Naive thymus-derived CD4-positive, alpha-beta T cell (primary cell): ENCODE measurements around the gene HSD3B2. TPM values are rescaled to one million over a fixed set of nuclear protein-coding genes. Genes with fewer than 3 reads are reported as not detected.

Experiments used
- ATAC-seq: fragments of 150-1000 bp; cut with Tn5 transposase; 2 replicates; pipeline ENCODE4 v1.10.0; 2021; ENCODE audit warnings: mild to moderate bottlenecking, moderate library complexity
- CTCF ChIA-PET: fragments of 350-600 bp; sonication (Branson Sonifier 250); formaldehyde crosslinking; loops from one replicate; lab custom pipeline; 2021; ENCODE audit warnings: antibody characterized with exemption; lab: Charles Lee
- POLR2A ChIA-PET: fragments of 350-600 bp; sonication (Branson Sonifier 250); formaldehyde crosslinking; loops from one replicate; lab custom pipeline; 2021; ENCODE audit warnings: antibody characterized with exemption, inconsistent platforms; lab: Charles Lee
- DNase-seq, 9 donors: peaks; one replicate each; pipeline versions ENCODE4 v3.0.0 to v3.0.0-alpha.2; 2020 to 2022; ENCODE audit warnings: mixed read lengths in 1 of 9
- H3K27ac ChIP-seq: one replicate; pipeline ENCODE4 v1.7.0; 2013; ENCODE audit warnings: mild to moderate bottlenecking, low read depth, low read length, moderate library complexity
- H3K27me3 ChIP-seq, 2 donors: one replicate each; pipeline ENCODE4 v1.7.0; 2013; ENCODE audit warnings: low read length in 2 of 2, mild to moderate bottlenecking in 2 of 2, moderate library complexity in 2 of 2; ENCODE audit not compliant: control insufficient read depth in 2 of 2, insufficient read depth in 2 of 2
- H3K36me3 ChIP-seq, 3 experiments: 1 replicate in 2 of 3; 2 replicates in 1 of 3; pipeline ENCODE4 v1.7.0; 2013; ENCODE audit warnings: low read length in 3 of 3, mild to moderate bottlenecking in 3 of 3, moderate library complexity in 1 of 3; ENCODE audit not compliant: insufficient read depth in 3 of 3, control insufficient read depth in 2 of 3
- H3K4me1 ChIP-seq, 2 donors: one replicate each; pipeline ENCODE4 v1.7.0; 2013; ENCODE audit warnings: low read length in 2 of 2, mild to moderate bottlenecking in 2 of 2, moderate library complexity in 1 of 2; ENCODE audit not compliant: control insufficient read depth in 2 of 2, insufficient read depth in 2 of 2
- H3K4me3 ChIP-seq: 2 replicates; pipeline ENCODE4 v1.7.0; 2013; ENCODE audit warnings: mild to moderate bottlenecking, low read length
- H3K9me3 ChIP-seq, 3 experiments: 1 replicate in 2 of 3; 2 replicates in 1 of 3; pipeline ENCODE4 v1.7.0; 2013; ENCODE audit warnings: low read length in 3 of 3; ENCODE audit not compliant: control insufficient read depth in 2 of 3
- H3K27ac Mint-ChIP-seq, 9 donors: one replicate each; pipeline ENCODE4 v1.8.0; 2020 to 2022; ENCODE audit warnings: mixed read lengths in 9 of 9, mild to moderate bottlenecking in 8 of 9, moderate library complexity in 5 of 9, inconsistent platforms in 2 of 9
- H3K27me3 Mint-ChIP-seq, 5 donors: one replicate each; pipeline ENCODE4 v1.8.0; 2021 to 2022; ENCODE audit warnings: mixed read lengths in 5 of 5, mild to moderate bottlenecking in 1 of 5
- H3K36me3 Mint-ChIP-seq, 5 donors: one replicate each; pipeline ENCODE4 v1.8.0; 2020 to 2022; ENCODE audit warnings: mixed read lengths in 5 of 5, mild to moderate bottlenecking in 3 of 5, inconsistent platforms in 1 of 5
- H3K4me1 Mint-ChIP-seq, 7 donors: one replicate each; pipeline ENCODE4 v1.8.0; 2020 to 2022; ENCODE audit warnings: mixed read lengths in 7 of 7, mild to moderate bottlenecking in 3 of 7, inconsistent platforms in 1 of 7
- H3K4me3 Mint-ChIP-seq, 10 donors: one replicate each; pipeline ENCODE4 v1.8.0; 2020 to 2022; ENCODE audit warnings: mild to moderate bottlenecking in 10 of 10, mixed read lengths in 10 of 10, moderate library complexity in 6 of 10, inconsistent platforms in 2 of 10
- H3K9me3 Mint-ChIP-seq, 11 donors: one replicate each; pipeline ENCODE4 v1.8.0; 2020 to 2022; ENCODE audit warnings: mixed read lengths in 11 of 11, mild to moderate bottlenecking in 4 of 11, inconsistent platforms in 1 of 11, moderate library complexity in 1 of 11
- intact Hi-C, 2 donors: fragments of 100-400 bp; cut with micrococcal nuclease; formaldehyde crosslinking; loops; one replicate each; pipeline ENCODE4 v1.15.1; 2023
- polyA plus RNA-seq, 2 donors: library from polyadenylated mRNA; unstranded; fragments of 300-500 nt; fragmentation: Illumina TruSeq; gene quantifications; one replicate each; pipeline ENCODE4 v1.2.3, GENCODE V29; 2021
- total RNA-seq, 6 experiments: library from RNA in 5 of 6; stranded (reverse) in 5 of 6; gene quantifications; 1 replicate in 5 of 6; 2 replicates in 1 of 6; pipeline ENCODE4 v1.2.3 and lab custom pipeline; 2021 to 2026

HSD3B2 gene
- total and polyA plus RNA-seq, 7 experiments from 2014 or later: not detected

- no peaks in the 10 kb centered on the region for H3K36me3 ChIP-seq
- no peak for DNase-seq
- ChIA-PET CTCF (no interaction called here), POLR2A (no interaction called here)
- no peak overlapping the region for H3K27ac Mint-ChIP-seq
- peaks cover 15 to 37% (median 21%) of the 10 kb centered on the region in 5 donors for H3K27me3 Mint-ChIP-seq
- H3K4me3 Mint-ChIP-seq: no peak overlapping the region
- no peaks in the 10 kb centered on the region for H3K36me3 Mint-ChIP-seq
- H3K27me3 ChIP-seq: no peaks in the 10 kb centered on the region
- H3K9me3 Mint-ChIP-seq: peaks cover 0 to 5% (median 0%) of the 10 kb centered on the region in 11 donors
- H3K4me1 ChIP-seq: no peaks in the 10 kb centered on the region
- H3K27ac ChIP-seq: no peak overlapping the region
- intact Hi-C loops: no loop called here
- ATAC-seq: no peak
- no peaks in the 10 kb centered on the region for H3K4me1 Mint-ChIP-seq
- no peak overlapping the region for H3K4me3 ChIP-seq
- H3K9me3 ChIP-seq: no peaks in the 10 kb centered on the region
Measured at GRCh38 chr1:119431836-119432235, 16.9 kb downstream of the HSD3B2 start.

GRCh38 chr1:119435052-119435451 is 20.1 kb downstream of the HSD3B2 start:
- Histone ChIP-seq H3K4me3 (no peak overlapping the region), H3K27ac (no peak overlapping the region), H3K27me3 (no peaks in the 10 kb centered on the region), H3K4me1 (no peaks in the 10 kb centered on the region), H3K36me3 (no peaks in the 10 kb centered on the region), H3K9me3 (no peaks in the 10 kb centered on the region)
- POLR2A ChIA-PET: no interaction called here
- intact Hi-C loops: no loop called here
- no peak overlapping the region for H3K4me3 Mint-ChIP-seq
- peaks cover 0 to 5% (median 0%) of the 10 kb centered on the region in 11 donors for H3K9me3 Mint-ChIP-seq
- no peaks in the 10 kb centered on the region for H3K4me1 Mint-ChIP-seq
- DNase-seq (no peak), ATAC-seq (no peak)
- H3K27me3 Mint-ChIP-seq: peaks cover 11 to 24% (median 16%) of the 10 kb centered on the region in 5 donors
- no peaks in the 10 kb centered on the region for H3K36me3 Mint-ChIP-seq
- CTCF ChIA-PET: no interaction called here
- H3K27ac Mint-ChIP-seq: no peak overlapping the region

- POLR2A ChIA-PET: no interaction called here
Measured at GRCh38 chr1:119438761-119439160, 23.8 kb downstream of the HSD3B2 start.

GRCh38 chr1:119440721-119441307 is 25.9 kb downstream of the HSD3B2 start:
- Histone ChIP-seq H3K27ac (no peak overlapping the region), H3K27me3 (no peaks in the 10 kb centered on the region), H3K36me3 (no peaks in the 10 kb centered on the region), H3K9me3 (no peaks in the 10 kb centered on the region), H3K4me3 (no peak overlapping the region), H3K4me1 (no peaks in the 10 kb centered on the region)
- ChIA-PET CTCF (no interaction called here), POLR2A (no interaction called here)
- H3K27ac Mint-ChIP-seq: no peak overlapping the region
- ATAC-seq (no peak), DNase-seq (no peak)
- H3K4me1 Mint-ChIP-seq: no peaks in the 10 kb centered on the region
- intact Hi-C loops: no loop called here
- peaks cover 0 to 16% (median 12%) of the 10 kb centered on the region in 5 donors for H3K27me3 Mint-ChIP-seq
- H3K4me3 Mint-ChIP-seq: no peak overlapping the region
- H3K9me3 Mint-ChIP-seq: peaks cover 0 to 4% (median 0%) of the 10 kb centered on the region in 11 donors
- no peaks in the 10 kb centered on the region for H3K36me3 Mint-ChIP-seq

More at GRCh38 chr1:119438761-119439160, 23.8 kb downstream of the HSD3B2 start:
- peaks cover 0 to 4% (median 0%) of the 10 kb centered on the region in 11 donors for H3K9me3 Mint-ChIP-seq
- H3K27me3 Mint-ChIP-seq: peaks cover 2 to 15% (median 4%) of the 10 kb centered on the region in 5 donors
- Histone ChIP-seq H3K36me3 (no peaks in the 10 kb centered on the region), H3K4me3 (no peak overlapping the region), H3K27ac (no peak overlapping the region), H3K4me1 (no peaks in the 10 kb centered on the region), H3K27me3 (no peaks in the 10 kb centered on the region), H3K9me3 (no peaks in the 10 kb centered on the region)
- CTCF ChIA-PET: no interaction called here
- no peak for ATAC-seq
- H3K4me1 Mint-ChIP-seq: no peaks in the 10 kb centered on the region
- DNase-seq: no peak
- H3K27ac Mint-ChIP-seq: no peak overlapping the region
- intact Hi-C loops: no loop called here
- H3K36me3 Mint-ChIP-seq: no peaks in the 10 kb centered on the region
- no peak overlapping the region for H3K4me3 Mint-ChIP-seq

- no peak overlapping the region for H3K4me3 Mint-ChIP-seq
- H3K9me3 Mint-ChIP-seq: peaks cover 0 to 5% (median 0%) of the 10 kb centered on the region in 11 donors
- H3K27ac ChIP-seq: no peak overlapping the region
- no peak overlapping the region for H3K27ac Mint-ChIP-seq
- no peaks in the 10 kb centered on the region for H3K36me3 Mint-ChIP-seq
- ATAC-seq (no peak), DNase-seq (no peak)
- no peaks in the 10 kb centered on the region for H3K27me3 ChIP-seq
- ChIA-PET POLR2A (no interaction called here), CTCF (no interaction called here)
- H3K27me3 Mint-ChIP-seq: peaks cover 5 to 17% (median 13%) of the 10 kb centered on the region in 5 donors
- no peaks in the 10 kb centered on the region for H3K9me3 ChIP-seq
- H3K4me3 ChIP-seq: no peak overlapping the region
- H3K36me3 ChIP-seq: no peaks in the 10 kb centered on the region
- no peaks in the 10 kb centered on the region for H3K4me1 Mint-ChIP-seq
- intact Hi-C loops: no loop called here
- H3K4me1 ChIP-seq: no peaks in the 10 kb centered on the region
Measured at GRCh38 chr1:119442756-119443155, 27.8 kb downstream of the HSD3B2 start.

GRCh38 chr1:119446321-119446720 is 31.4 kb downstream of the HSD3B2 start:
- ATAC-seq (no peak), DNase-seq (no peak)
- intact Hi-C loops: no loop called here
- H3K9me3 Mint-ChIP-seq: peaks cover 0 to 7% (median 0%) of the 10 kb centered on the region in 11 donors
- no peak overlapping the region for H3K27ac ChIP-seq
- H3K4me3 Mint-ChIP-seq: no peak overlapping the region
- ChIA-PET CTCF (no interaction called here), POLR2A (no interaction called here)
- H3K9me3 ChIP-seq: no peaks in the 10 kb centered on the region
- no peaks in the 10 kb centered on the region for H3K4me1 ChIP-seq
- H3K4me3 ChIP-seq: no peak overlapping the region
- no peaks in the 10 kb centered on the region for H3K27me3 ChIP-seq
- H3K27me3 Mint-ChIP-seq: peaks cover 4 to 21% (median 11%) of the 10 kb centered on the region in 5 donors
- H3K27ac Mint-ChIP-seq: no peak overlapping the region
- H3K36me3 Mint-ChIP-seq: no peaks in the 10 kb centered on the region
- H3K4me1 Mint-ChIP-seq: no peaks in the 10 kb centered on the region
- H3K36me3 ChIP-seq: no peaks in the 10 kb centered on the region
